HepG2 (cell line): ENCODE measurements around the gene BPHL. TPM values are rescaled to one million over a fixed set of nuclear protein-coding genes. Genes with fewer than 3 reads are reported as not detected.

Experiments
- HNF4A ChIP-seq: sonication (generic); formaldehyde crosslinking; IDR thresholded peaks from 2 replicates; pipeline ENCODE4 v1.4.0; 2020; ENCODE audit warnings: missing genetic modification reagents
- KAT2B ChIP-seq: fragments of 150-350 bp; IDR thresholded peaks from 2 replicates; pipeline ENCODE4 v1.6.1; 2014; ENCODE audit warnings: low read depth, low read length, borderline replicate concordance
- KAT7 ChIP-seq: IDR thresholded peaks from 2 replicates; pipeline ENCODE4 v1.6.1; 2018; ENCODE audit warnings: borderline replicate concordance, missing compliant biosample characterization
- KDM6A ChIP-seq: IDR thresholded peaks from 2 replicates; pipeline ENCODE4 v1.6.1; 2016; ENCODE audit warnings: low read depth
- MBD4 ChIP-seq: IDR thresholded peaks from 2 replicates; pipeline ENCODE4 v1.6.1; 2012; ENCODE audit warnings: low read length, inconsistent platforms, borderline replicate concordance
- NKX3-1 ChIP-seq: sonication (generic); formaldehyde crosslinking; IDR thresholded peaks from 2 replicates; pipeline ENCODE4 v1.5.0; 2020; ENCODE audit warnings: missing genetic modification reagents
- PHF8 ChIP-seq: sonication (generic); formaldehyde crosslinking; IDR thresholded peaks from 2 replicates; pipeline ENCODE4 v1.5.0; 2020; ENCODE audit warnings: missing genetic modification reagents
- RAD21 ChIP-seq: fragments of 450-650 bp; formaldehyde crosslinking; IDR thresholded peaks from 2 replicates; pipeline ENCODE4 v1.5.0; 2020; ENCODE audit warnings: mild to moderate bottlenecking
- RBM39 ChIP-seq: fragments of 200-400 bp; formaldehyde crosslinking; IDR thresholded peaks from one replicate; pipeline ENCODE4 v1.6.1; 2018; ENCODE audit warnings: antibody characterized with exemption, mild to moderate bottlenecking, low read depth, low read length; ENCODE audit not compliant: poor library complexity, severe bottlenecking
- THYN1 ChIP-seq: sonication (generic); formaldehyde crosslinking; IDR thresholded peaks from 2 replicates; pipeline ENCODE4 v1.8.1; 2023; ENCODE audit warnings: low read depth, mild to moderate bottlenecking, moderate library complexity, missing genetic modification reagents, borderline replicate concordance
- ZBTB7B ChIP-seq: sonication (generic); formaldehyde crosslinking; IDR thresholded peaks from 2 replicates; pipeline ENCODE4 v1.4.0; 2020; ENCODE audit warnings: missing genetic modification reagents
- ZFP62 ChIP-seq: sonication (generic); formaldehyde crosslinking; IDR thresholded peaks from 2 replicates; pipeline ENCODE4 v1.4.0; 2020; ENCODE audit warnings: missing genetic modification reagents
- ZFP91 ChIP-seq: sonication (generic); formaldehyde crosslinking; IDR thresholded peaks from 2 replicates; pipeline ENCODE4 v1.9.0; 2022; ENCODE audit warnings: missing genetic modification reagents, mild to moderate bottlenecking, borderline replicate concordance
- ZMAT3 ChIP-seq: sonication (generic); formaldehyde crosslinking; conservative IDR thresholded peaks from 2 replicates; pipeline ENCODE4 v1.7.0; 2021; ENCODE audit warnings: missing genetic modification reagents
- ZNF367 ChIP-seq: sonication (generic); formaldehyde crosslinking; IDR thresholded peaks from 2 replicates; pipeline ENCODE4 v1.4.0; 2020; ENCODE audit warnings: missing genetic modification reagents, borderline replicate concordance
- ZNF615 ChIP-seq: sonication (generic); formaldehyde crosslinking; IDR thresholded peaks from 2 replicates; pipeline ENCODE4 v1.5.0; 2020; ENCODE audit warnings: mild to moderate bottlenecking, missing genetic modification reagents, borderline replicate concordance
- ZNF629 ChIP-seq: sonication (generic); formaldehyde crosslinking; conservative IDR thresholded peaks from 2 replicates; pipeline ENCODE4 v1.5.0; 2020; ENCODE audit warnings: missing genetic modification reagents
- ZNF7 ChIP-seq: IDR thresholded peaks from 2 replicates; pipeline ENCODE4 v1.6.1; 2016; ENCODE audit warnings: missing biosample characterization, missing genetic modification reagents
- polyA plus RNA-seq, 8 experiments: library from polyadenylated mRNA; depleted of rRNA in 3 of 8; stranded (reverse) in 7 of 8; unstranded in 1 of 8; fragments of >200 nt; fragmentation: Illumina TruSeq in 4 of 8; extraction: Trizol in 4 of 8; gene quantifications; 2 replicates each; pipeline versions ENCODE4 v1.2.1 to v1.2.3, GENCODE V29; 2011 to 2016; ENCODE audit warnings: low read depth in 4 of 8, missing spikeins in 1 of 8, mixed read lengths in 1 of 8; ENCODE audit not compliant: insufficient read depth in 1 of 8
- total RNA-seq, 5 experiments: library from RNA; depleted of rRNA; stranded (reverse); fragments of >200 nt; fragmentation: Illumina TruSeq; extraction: Trizol; gene quantifications; 2 replicates each; pipeline ENCODE4 v1.2.3, GENCODE V29; 2016; ENCODE audit warnings: low read depth in 1 of 5
- TF ChIP-seq, protein P1 (sequence below): sonication (generic); formaldehyde crosslinking; IDR thresholded peaks from 2 replicates; pipeline ENCODE4 v1.4.0; 2020; ENCODE audit warnings: missing genetic modification reagents
- TF ChIP-seq, protein P2 (sequence below): sonication (generic); formaldehyde crosslinking; IDR thresholded peaks from 2 replicates; pipeline ENCODE4 v1.8.1; 2023; ENCODE audit warnings: mild to moderate bottlenecking, missing genetic modification reagents
- TF ChIP-seq, protein P3 (sequence below): sonication (generic); formaldehyde crosslinking; IDR thresholded peaks from 2 replicates; pipeline ENCODE4 v1.8.0; 2022; ENCODE audit warnings: mild to moderate bottlenecking, missing genetic modification reagents; ENCODE audit not compliant: insufficient replicate concordance
- TF ChIP-seq, protein P4 (sequence below): sonication (generic); formaldehyde crosslinking; IDR thresholded peaks from 2 replicates; pipeline ENCODE4 v1.5.0; 2020; ENCODE audit warnings: missing genetic modification reagents

Gene BPHL
- total and polyA plus RNA-seq, 2 of the 13 experiments (the other 11 are each of a cell fraction or from before 2014, with no cell fraction given) = 37.8 to 39.5 TPM

DNA sequence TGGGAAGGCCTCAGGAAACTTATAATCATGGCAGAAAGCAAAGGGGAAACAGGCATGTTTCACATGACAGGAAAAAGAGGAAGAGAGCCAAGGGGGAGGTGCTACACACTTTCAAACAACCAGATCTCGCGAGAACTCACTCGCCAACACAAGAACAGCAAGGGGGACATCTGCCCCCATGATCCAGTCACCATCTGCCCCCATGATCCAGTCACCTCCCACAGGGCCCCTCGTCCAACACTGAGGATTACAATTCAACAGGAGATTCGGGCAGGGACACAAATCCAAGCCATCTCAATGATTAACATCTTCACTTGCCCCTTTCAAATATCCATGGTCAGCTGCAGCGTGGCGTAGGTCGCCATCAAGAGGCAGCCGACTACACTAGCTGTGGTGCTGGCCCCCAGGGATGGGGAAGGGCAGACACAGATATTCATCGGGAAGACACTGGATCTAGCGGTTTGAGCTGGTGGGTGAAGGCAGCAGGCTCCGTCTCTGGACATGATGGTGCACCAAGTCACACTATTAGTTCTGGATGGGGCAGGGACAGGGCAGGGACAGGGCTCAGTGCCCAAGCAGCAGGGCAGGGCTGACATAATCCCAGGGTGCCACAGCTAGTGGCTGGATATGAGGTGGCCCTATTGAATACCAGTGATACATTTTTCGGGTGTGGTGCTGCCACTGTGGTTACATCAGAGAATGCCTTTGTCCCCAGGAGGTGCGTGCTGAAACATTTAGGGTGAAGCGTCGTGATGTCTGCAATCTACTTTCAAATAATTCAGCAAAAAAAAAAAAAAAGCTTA, 77.4 kb downstream of the BPHL start (continued):
- TF ChIP-seq, protein P1, sequence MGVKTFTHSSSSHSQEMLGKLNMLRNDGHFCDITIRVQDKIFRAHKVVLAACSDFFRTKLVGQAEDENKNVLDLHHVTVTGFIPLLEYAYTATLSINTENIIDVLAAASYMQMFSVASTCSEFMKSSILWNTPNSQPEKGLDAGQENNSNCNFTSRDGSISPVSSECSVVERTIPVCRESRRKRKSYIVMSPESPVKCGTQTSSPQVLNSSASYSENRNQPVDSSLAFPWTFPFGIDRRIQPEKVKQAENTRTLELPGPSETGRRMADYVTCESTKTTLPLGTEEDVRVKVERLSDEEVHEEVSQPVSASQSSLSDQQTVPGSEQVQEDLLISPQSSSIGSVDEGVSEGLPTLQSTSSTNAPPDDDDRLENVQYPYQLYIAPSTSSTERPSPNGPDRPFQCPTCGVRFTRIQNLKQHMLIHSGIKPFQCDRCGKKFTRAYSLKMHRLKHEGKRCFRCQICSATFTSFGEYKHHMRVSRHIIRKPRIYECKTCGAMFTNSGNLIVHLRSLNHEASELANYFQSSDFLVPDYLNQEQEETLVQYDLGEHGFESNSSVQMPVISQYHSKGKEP (CRISPR knock-in tag) = no peak
- TF ChIP-seq ZFP91 = peak; percentile 85
- no peak for TF ChIP-seq ZNF7 (CRISPR knock-in tag)
- no peak for TF ChIP-seq ZNF629
- TF ChIP-seq, protein P2, sequence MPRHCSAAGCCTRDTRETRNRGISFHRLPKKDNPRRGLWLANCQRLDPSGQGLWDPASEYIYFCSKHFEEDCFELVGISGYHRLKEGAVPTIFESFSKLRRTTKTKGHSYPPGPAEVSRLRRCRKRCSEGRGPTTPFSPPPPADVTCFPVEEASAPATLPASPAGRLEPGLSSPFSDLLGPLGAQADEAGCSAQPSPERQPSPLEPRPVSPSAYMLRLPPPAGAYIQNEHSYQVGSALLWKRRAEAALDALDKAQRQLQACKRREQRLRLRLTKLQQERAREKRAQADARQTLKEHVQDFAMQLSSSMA = no peak
- TF ChIP-seq NKX3-1 (CRISPR knock-in tag) = no peak
- peak; percentile 29; the same call in 1 of the 2 replicates for TF ChIP-seq HNF4A (CRISPR knock-in tag)
- 0 out of 2 replicates have a peak, but pooled peaks have one; percentile 49 for TF ChIP-seq KAT7 (CRISPR knock-in tag)
- peak; percentile 67 for TF ChIP-seq RAD21
- TF ChIP-seq MBD4 = no peak
- no peak for TF ChIP-seq ZFP62 (CRISPR knock-in tag)
- TF ChIP-seq ZMAT3 (CRISPR knock-in tag) = no peak
- 0 out of 2 replicates have a peak, but pooled peaks have one; percentile 32 for TF ChIP-seq KDM6A (CRISPR knock-in tag)
- no peak for TF ChIP-seq ZNF615
- TF ChIP-seq THYN1 (CRISPR knock-in tag) = no peak
- TF ChIP-seq ZBTB7B (CRISPR knock-in tag) = peak; percentile 56; the same call in 1 of the 2 replicates
- TF ChIP-seq RBM39 = no peak
- TF ChIP-seq PHF8 = peak; percentile 63
- TF ChIP-seq, protein P3, sequence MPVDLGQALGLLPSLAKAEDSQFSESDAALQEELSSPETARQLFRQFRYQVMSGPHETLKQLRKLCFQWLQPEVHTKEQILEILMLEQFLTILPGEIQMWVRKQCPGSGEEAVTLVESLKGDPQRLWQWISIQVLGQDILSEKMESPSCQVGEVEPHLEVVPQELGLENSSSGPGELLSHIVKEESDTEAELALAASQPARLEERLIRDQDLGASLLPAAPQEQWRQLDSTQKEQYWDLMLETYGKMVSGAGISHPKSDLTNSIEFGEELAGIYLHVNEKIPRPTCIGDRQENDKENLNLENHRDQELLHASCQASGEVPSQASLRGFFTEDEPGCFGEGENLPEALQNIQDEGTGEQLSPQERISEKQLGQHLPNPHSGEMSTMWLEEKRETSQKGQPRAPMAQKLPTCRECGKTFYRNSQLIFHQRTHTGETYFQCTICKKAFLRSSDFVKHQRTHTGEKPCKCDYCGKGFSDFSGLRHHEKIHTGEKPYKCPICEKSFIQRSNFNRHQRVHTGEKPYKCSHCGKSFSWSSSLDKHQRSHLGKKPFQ = no peak
- TF ChIP-seq, protein P4, sequence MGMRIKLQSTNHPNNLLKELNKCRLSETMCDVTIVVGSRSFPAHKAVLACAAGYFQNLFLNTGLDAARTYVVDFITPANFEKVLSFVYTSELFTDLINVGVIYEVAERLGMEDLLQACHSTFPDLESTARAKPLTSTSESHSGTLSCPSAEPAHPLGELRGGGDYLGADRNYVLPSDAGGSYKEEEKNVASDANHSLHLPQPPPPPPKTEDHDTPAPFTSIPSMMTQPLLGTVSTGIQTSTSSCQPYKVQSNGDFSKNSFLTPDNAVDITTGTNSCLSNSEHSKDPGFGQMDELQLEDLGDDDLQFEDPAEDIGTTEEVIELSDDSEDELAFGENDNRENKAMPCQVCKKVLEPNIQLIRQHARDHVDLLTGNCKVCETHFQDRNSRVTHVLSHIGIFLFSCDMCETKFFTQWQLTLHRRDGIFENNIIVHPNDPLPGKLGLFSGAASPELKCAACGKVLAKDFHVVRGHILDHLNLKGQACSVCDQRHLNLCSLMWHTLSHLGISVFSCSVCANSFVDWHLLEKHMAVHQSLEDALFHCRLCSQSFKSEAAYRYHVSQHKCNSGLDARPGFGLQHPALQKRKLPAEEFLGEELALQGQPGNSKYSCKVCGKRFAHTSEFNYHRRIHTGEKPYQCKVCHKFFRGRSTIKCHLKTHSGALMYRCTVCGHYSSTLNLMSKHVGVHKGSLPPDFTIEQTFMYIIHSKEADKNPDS (CRISPR knock-in tag) = no peak
- TF ChIP-seq ZNF367 (CRISPR knock-in tag) = no peak
- TF ChIP-seq KAT2B = no peak
